ENCODE data around the gene DYDC1.
"Not testable (repeated sequence)": the region's sequence is repeated elsewhere in the genome, so short reads cannot be mapped to it uniquely, and the experiment has no call there.

DYDC1 gene

GRCh38 chr10:80356563-80356988, at the start of gene DYDC1, which contains the start of gene DYDC2:
TSS of gene DYDC1 (minus strand) at chr10:80356755. CDS start at chr10:80352601, 4,154 bp downstream.
TSS of gene DYDC2 (plus strand) at chr10:80356781. CDS start at chr10:80362444, 5,663 bp downstream.
- DNase-seq (ENCODE audit: low read depth): no peak

GRCh38 chr10:80406204-80406603, 49.6 kb upstream of the DYDC1 start:
- DNase-seq (ENCODE audit: low read depth): no peak

- no peak for DNase-seq (ENCODE audit: low read depth)
Observed at GRCh38 chr10:80405626-80406025, 49.1 kb upstream of the DYDC1 start.

GRCh38 chr10:80405035-80405434, 48.5 kb upstream of the DYDC1 start:
- DNase-seq (ENCODE audit: low read depth): no peak

- DNase-seq (ENCODE audit: low read depth): no peak
Observed at GRCh38 chr10:80400136-80400804, 43.7 kb upstream of the DYDC1 start.

- no peak for DNase-seq (ENCODE audit: low read depth)
Observed at GRCh38 chr10:80397014-80397413, 40.5 kb upstream of the DYDC1 start.

GRCh38 chr10:80394358-80394916, 37.9 kb upstream of the DYDC1 start:
- no peak for DNase-seq (ENCODE audit: low read depth)

GRCh38 chr10:80392250-80392649, 35.7 kb upstream of the DYDC1 start:
- DNase-seq (ENCODE audit: low read depth): no peak

GRCh38 chr10:80390740-80391139, 34.2 kb upstream of the DYDC1 start:
- no peak for DNase-seq (ENCODE audit: low read depth)

- peak; percentile 52 for DNase-seq (ENCODE audit: low read depth)
Observed at GRCh38 chr10:80382989-80383388, 26.4 kb upstream of the DYDC1 start.

- no peak for DNase-seq (ENCODE audit: low read depth)
Observed at GRCh38 chr10:80380185-80380584, 23.6 kb upstream of the DYDC1 start.

GRCh38 chr10:80379701-80380100, 23.1 kb upstream of the DYDC1 start:
- no peak for DNase-seq (ENCODE audit: low read depth)

- no peak for DNase-seq (ENCODE audit: low read depth)
Observed at GRCh38 chr10:80373502-80373901, 16.9 kb upstream of the DYDC1 start.

- DNase-seq (ENCODE audit: low read depth): no peak
Observed at GRCh38 chr10:80372675-80373074, 16.1 kb upstream of the DYDC1 start.

GRCh38 chr10:80371467-80371866, 14.9 kb upstream of the DYDC1 start:
- DNase-seq (ENCODE audit: low read depth): no peak

- no peak for DNase-seq (ENCODE audit: low read depth)
Observed at GRCh38 chr10:80365510-80365909, 9.0 kb upstream of the DYDC1 start.

GRCh38 chr10:80359644-80360043, 3.1 kb upstream of the DYDC1 start:
- DNase-seq (ENCODE audit: low read depth): no peak

GRCh38 chr10:80358925-80359324, 2.4 kb upstream of the DYDC1 start:
- DNase-seq (ENCODE audit: low read depth): not testable (repeated sequence)

- DNase-seq (ENCODE audit: low read depth): no peak
Observed at GRCh38 chr10:80357851-80358125, 1.2 kb upstream of the DYDC1 start.

GRCh38 chr10:80356989-80357850, 665 bp upstream of the DYDC1 start:
- no peak for DNase-seq (ENCODE audit: low read depth)

GRCh38 chr10:80351220-80351619, 5.3 kb downstream of the DYDC1 start:
- DNase-seq (ENCODE audit: low read depth): no peak

GRCh38 chr10:80350251-80350650, 6.3 kb downstream of the DYDC1 start:
- DNase-seq (ENCODE audit: low read depth): no peak

- DNase-seq (ENCODE audit: low read depth): no peak
Observed at GRCh38 chr10:80344912-80345311, 11.6 kb downstream of the DYDC1 start.

All from ELR (cell line).